Neutrophil (primary cell): ENCODE data around the gene SULT4A1.

Source experiments
- H3K27ac ChIP-seq: fragments of 200-600 bp; sonication (generic); 2 replicates; pipeline ENCODE4 v1.5.1; 2016; ENCODE audit warnings: mild to moderate bottlenecking, moderate library complexity
- H3K27me3 ChIP-seq: fragments of 200-600 bp; sonication (generic); 2 replicates; pipeline ENCODE4 v1.6.0; 2016; ENCODE audit warnings: mild to moderate bottlenecking
- H3K36me3 ChIP-seq: fragments of 200-600 bp; sonication (generic); 2 replicates; pipeline ENCODE4 v1.5.1; 2017
- H3K4me1 ChIP-seq, 2 experiments: fragments of 200-600 bp in 1 of 2; sonication (generic) in 1 of 2; 1 replicate in 1 of 2; 2 replicates in 1 of 2; pipeline versions ENCODE4 v1.5.1 to v1.6.1; 2013 to 2016; ENCODE audit warnings: low read depth in 1 of 2, low read length in 1 of 2, mild to moderate bottlenecking in 1 of 2, moderate library complexity in 1 of 2; ENCODE audit not compliant: control insufficient read depth in 1 of 2, insufficient read depth in 1 of 2
- H3K4me3 ChIP-seq, 2 experiments: fragments of 200-600 bp in 1 of 2; sonication (generic) in 1 of 2; 1 replicate in 1 of 2; 2 replicates in 1 of 2; pipeline ENCODE4 v1.5.1; 2013 to 2016; ENCODE audit warnings: low read depth in 1 of 2, low read length in 1 of 2, mild to moderate bottlenecking in 1 of 2, moderate library complexity in 1 of 2
- H3K9me3 ChIP-seq: fragments of 200-600 bp; sonication (generic); 2 replicates; pipeline ENCODE4 v1.5.1; 2016
- TF ChIP-seq, protein P1 (sequence below): fragments of 200-600 bp; sonication (generic); IDR thresholded peaks from 2 replicates; pipeline ENCODE4 v1.5.1; 2016; ENCODE audit warnings: antibody characterized with exemption

Gene SULT4A1

DNA sequence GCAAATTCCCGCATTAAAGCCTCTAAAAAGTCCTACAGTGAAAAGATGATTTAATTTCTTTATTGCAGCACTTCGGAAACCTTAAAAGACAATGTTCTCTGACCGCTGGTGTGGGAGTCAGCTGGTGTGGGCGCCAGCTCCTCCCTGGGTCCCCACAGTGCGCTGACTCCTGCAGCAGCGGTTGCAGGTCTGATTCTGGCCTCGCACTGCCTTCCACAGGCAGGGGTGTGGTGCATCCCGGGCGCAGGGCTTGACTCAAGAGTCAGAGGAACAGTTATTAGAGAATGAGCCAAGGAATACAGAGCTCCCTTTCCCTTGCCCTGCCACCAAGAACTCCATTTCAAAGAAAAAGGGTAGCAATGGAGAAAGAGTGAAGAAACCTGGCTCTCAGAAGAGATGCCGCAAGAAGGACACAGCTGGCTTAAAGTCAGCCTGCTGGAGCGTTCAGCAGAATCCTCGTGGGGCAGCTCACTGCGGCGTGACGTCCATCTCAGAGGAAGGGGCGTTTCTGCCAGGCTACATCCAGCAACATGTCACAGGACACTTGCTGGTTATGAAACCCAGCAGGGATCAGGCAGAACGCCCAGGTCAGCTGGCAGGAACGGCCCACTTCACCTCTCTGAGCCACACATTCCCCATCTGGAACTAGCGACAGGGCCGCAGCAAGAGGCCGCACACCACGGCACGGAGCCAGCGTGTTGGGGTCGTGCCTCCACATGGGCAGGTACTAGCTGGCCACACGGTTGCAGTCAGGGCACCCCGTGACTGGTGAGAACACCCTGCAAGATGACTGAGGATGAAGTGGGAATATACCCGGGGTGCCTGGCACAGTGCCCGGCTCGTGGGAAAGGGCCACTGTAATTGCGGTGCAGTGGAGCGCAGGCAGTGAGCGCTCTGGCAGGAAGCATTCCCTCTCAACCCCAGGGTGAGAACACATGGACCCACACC is 32.1 kb downstream of the SULT4A1 start:
- Histone ChIP-seq H3K27me3 (no peaks in the 10 kb centered on the region), H3K27ac (no peak overlapping the region), H3K4me1 (no peaks in the 10 kb centered on the region), H3K9me3 (no peaks in the 10 kb centered on the region), H3K36me3 (no peaks in the 10 kb centered on the region), H3K4me3 (no peak overlapping the region)
- TF ChIP-seq, protein P1, sequence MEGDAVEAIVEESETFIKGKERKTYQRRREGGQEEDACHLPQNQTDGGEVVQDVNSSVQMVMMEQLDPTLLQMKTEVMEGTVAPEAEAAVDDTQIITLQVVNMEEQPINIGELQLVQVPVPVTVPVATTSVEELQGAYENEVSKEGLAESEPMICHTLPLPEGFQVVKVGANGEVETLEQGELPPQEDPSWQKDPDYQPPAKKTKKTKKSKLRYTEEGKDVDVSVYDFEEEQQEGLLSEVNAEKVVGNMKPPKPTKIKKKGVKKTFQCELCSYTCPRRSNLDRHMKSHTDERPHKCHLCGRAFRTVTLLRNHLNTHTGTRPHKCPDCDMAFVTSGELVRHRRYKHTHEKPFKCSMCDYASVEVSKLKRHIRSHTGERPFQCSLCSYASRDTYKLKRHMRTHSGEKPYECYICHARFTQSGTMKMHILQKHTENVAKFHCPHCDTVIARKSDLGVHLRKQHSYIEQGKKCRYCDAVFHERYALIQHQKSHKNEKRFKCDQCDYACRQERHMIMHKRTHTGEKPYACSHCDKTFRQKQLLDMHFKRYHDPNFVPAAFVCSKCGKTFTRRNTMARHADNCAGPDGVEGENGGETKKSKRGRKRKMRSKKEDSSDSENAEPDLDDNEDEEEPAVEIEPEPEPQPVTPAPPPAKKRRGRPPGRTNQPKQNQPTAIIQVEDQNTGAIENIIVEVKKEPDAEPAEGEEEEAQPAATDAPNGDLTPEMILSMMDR = no peak

DNA sequence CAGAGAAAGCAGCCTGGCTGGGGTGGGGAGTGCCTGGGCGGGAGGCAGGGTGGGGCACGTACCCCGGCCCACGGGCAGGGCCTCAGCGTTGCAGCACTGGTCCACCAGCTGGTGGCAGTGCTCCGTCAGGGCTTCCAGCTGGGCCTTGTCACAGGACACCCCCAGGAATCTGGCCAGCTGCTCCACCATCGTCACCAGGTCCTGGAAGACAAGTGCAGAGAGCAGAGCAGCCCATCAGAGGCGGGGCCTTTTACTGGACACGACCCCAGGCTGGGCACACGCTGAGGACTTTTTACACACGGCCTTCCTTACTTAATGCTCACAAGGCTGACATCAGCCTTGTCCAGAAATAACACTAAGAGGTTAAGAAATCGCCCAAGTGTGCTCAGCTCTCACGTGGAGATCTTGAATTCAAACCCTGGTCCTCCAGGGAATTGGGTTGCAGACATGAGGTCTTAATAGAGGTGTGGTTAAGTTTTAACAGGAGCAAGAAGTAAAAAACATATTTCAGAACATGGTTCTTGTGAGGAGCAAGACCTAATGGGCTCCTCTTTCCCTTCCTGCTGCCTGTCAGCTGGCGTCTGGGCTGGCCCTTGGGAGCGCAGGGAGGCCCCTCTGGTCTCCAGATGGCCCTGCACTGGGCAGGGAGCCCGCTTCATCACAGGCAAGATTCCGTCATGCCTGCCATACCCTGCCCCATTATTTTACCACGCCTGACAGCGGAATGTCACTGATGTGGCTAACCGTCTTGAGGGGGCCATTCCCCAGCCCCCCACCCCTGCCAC is 33.1 kb downstream of the SULT4A1 start:
- H3K27ac ChIP-seq = no peak overlapping the region
- H3K4me1 ChIP-seq = no peaks in the 10 kb centered on the region
- TF ChIP-seq, protein P1 = no peak
- H3K36me3 ChIP-seq = no peaks in the 10 kb centered on the region
- H3K4me3 ChIP-seq = no peak overlapping the region
- H3K9me3 ChIP-seq = no peaks in the 10 kb centered on the region
- H3K27me3 ChIP-seq = no peaks in the 10 kb centered on the region

GRCh38 chr22:43828725-43828997 is 33.7 kb downstream of the SULT4A1 start:
- Histone ChIP-seq H3K27ac (no peak overlapping the region), H3K4me3 (no peak overlapping the region), H3K9me3 (no peaks in the 10 kb centered on the region), H3K27me3 (no peaks in the 10 kb centered on the region), H3K4me1 (no peaks in the 10 kb centered on the region), H3K36me3 (no peaks in the 10 kb centered on the region)
- TF ChIP-seq, protein P1 = no peak

DNA sequence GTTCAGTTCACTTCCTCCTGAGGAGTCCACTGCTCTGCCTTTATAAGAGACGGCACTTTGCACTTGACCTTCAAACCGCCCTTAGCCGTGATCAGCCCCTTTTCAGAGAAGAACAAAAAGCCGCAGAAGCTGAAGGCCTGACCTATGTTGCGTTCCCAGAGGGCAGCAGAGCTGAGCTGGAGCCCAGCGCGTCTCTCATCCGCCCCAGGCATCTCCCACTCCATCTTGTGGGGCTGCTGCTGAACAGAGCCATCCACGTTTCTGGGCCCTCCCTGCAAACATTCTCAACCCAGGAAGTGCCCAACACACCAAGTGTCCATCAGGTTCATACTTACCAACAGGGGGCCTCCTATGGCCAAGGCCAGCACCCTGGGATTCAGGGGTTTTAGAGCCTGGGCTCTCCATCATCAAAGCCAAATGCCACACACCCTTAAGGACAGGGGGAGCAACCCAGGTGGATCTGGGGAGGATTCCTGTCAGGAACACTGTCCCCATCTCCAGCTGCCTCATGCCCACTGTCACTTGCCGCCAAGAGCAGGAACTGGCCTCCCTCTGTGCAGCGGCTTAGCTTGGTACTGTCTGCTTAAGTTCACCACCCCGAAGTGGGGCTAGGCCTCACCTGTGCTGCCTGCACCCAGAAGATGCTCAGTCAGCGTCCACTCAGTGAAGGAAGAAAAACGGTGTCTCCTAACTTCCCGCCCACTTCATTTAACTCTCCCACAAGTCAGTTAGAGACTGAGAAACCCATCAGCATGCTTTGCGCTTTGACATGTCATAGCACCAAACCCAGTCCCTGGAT is 34.2 kb downstream of the SULT4A1 start:
- no peaks in the 10 kb centered on the region for H3K27me3 ChIP-seq
- no peaks in the 10 kb centered on the region for H3K9me3 ChIP-seq
- no peak overlapping the region for H3K27ac ChIP-seq
- H3K4me1 ChIP-seq = no peaks in the 10 kb centered on the region
- TF ChIP-seq, protein P1 = no peak
- H3K4me3 ChIP-seq = no peak overlapping the region
- H3K36me3 ChIP-seq = no peaks in the 10 kb centered on the region

- TF ChIP-seq, protein P1 = no peak
- Histone ChIP-seq H3K9me3 (no peaks in the 10 kb centered on the region), H3K4me3 (no peak overlapping the region), H3K27me3 (peaks cover 4% of the 10 kb centered on the region), H3K36me3 (no peaks in the 10 kb centered on the region), H3K4me1 (no peaks in the 10 kb centered on the region), H3K27ac (no peak overlapping the region)
These were observed 35.1 kb downstream of the SULT4A1 start for GRCh38 chr22:43827003-43827735.
